Nephron progenitor cell (in vitro differentiated cells): ENCODE results near the gene SWAP70.
A peak's percentile ranks its signal among the peaks of the same experiment; 100 is the strongest.

ENCODE experiments used
- DNase-seq: peaks from one replicate; pipeline ENCODE4 v3.0.0; 2021
- H3K27ac Mint-ChIP-seq: 2 replicates; pipeline ENCODE4 v1.8.0; 2021; ENCODE audit warnings: mild to moderate bottlenecking, moderate library complexity, mixed read lengths
- H3K27me3 Mint-ChIP-seq: 2 replicates; pipeline ENCODE4 v1.8.0; 2021; ENCODE audit warnings: mild to moderate bottlenecking, low read depth, mixed read lengths; ENCODE audit not compliant: poor library complexity
- H3K36me3 Mint-ChIP-seq: 2 replicates; pipeline ENCODE4 v1.8.0; 2021; ENCODE audit warnings: low read depth, mixed read lengths
- H3K4me1 Mint-ChIP-seq: 2 replicates; pipeline ENCODE4 v1.8.0; 2021; ENCODE audit warnings: mixed read lengths
- H3K4me3 Mint-ChIP-seq: 2 replicates; pipeline ENCODE4 v1.8.0; 2021; ENCODE audit warnings: mild to moderate bottlenecking, moderate library complexity, mixed read lengths
- H3K9me3 Mint-ChIP-seq: 2 replicates; pipeline ENCODE4 v1.8.0; 2021; ENCODE audit warnings: mild to moderate bottlenecking, moderate library complexity, mixed read lengths
- TF ChIP-seq, protein P1 (sequence below): fragments of 200-600 bp; sonication (generic); IDR thresholded peaks from 2 replicates; pipeline ENCODE4 v1.5.0; 2021; ENCODE audit warnings: antibody characterized with exemption

Gene SWAP70

DNA sequence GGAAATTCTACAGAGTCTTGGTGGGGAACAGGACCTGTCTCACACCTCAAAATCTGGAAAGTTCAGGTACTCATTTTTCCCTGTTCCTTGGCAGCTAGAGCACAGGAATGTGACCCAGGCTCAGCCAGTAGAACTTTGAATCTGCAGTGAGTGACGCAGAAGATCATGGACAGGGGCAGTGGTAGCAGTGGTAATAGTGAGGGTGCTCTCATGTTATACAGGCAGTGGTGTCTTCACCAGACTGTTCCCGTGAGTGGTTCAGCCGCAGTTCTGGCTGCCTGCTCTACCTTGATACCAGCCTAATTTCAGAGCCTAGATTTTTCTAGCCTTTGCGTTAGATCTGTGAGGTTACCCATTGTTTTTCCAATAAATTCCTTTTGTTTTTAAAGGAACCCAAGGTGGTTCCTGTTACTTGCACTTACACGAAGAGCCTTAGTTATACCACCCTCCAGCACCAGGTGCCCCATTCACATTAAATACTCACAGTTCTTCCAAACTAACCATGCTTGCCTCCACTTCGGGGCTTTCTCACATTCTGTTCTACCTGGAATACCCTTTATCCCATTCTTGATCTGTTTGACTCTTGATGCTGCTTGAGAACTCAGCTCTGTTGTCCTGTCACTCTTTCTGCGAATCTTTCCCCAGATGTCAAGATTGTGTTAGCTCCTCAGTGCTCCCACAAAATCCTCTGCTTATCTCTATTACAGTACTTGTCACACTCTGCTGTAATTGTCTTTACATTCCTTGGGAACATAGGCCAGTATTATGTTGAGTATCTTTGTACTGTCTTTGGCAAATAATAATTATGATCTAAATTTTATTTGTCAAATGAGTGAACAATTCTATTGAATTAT is 47.8 kb downstream of the SWAP70 start:
- Mint-ChIP-seq H3K27me3 (no peaks in the 10 kb centered on the region), H3K27ac (peak overlapping the region; percentile 74), H3K9me3 (peaks cover 4% of the 10 kb centered on the region), H3K4me1 (peaks cover 11% of the 10 kb centered on the region), H3K36me3 (peaks cover 22% of the 10 kb centered on the region), H3K4me3 (no peak overlapping the region)
- TF ChIP-seq, protein P1, sequence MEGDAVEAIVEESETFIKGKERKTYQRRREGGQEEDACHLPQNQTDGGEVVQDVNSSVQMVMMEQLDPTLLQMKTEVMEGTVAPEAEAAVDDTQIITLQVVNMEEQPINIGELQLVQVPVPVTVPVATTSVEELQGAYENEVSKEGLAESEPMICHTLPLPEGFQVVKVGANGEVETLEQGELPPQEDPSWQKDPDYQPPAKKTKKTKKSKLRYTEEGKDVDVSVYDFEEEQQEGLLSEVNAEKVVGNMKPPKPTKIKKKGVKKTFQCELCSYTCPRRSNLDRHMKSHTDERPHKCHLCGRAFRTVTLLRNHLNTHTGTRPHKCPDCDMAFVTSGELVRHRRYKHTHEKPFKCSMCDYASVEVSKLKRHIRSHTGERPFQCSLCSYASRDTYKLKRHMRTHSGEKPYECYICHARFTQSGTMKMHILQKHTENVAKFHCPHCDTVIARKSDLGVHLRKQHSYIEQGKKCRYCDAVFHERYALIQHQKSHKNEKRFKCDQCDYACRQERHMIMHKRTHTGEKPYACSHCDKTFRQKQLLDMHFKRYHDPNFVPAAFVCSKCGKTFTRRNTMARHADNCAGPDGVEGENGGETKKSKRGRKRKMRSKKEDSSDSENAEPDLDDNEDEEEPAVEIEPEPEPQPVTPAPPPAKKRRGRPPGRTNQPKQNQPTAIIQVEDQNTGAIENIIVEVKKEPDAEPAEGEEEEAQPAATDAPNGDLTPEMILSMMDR: no peak
- DNase-seq: no peak

DNA sequence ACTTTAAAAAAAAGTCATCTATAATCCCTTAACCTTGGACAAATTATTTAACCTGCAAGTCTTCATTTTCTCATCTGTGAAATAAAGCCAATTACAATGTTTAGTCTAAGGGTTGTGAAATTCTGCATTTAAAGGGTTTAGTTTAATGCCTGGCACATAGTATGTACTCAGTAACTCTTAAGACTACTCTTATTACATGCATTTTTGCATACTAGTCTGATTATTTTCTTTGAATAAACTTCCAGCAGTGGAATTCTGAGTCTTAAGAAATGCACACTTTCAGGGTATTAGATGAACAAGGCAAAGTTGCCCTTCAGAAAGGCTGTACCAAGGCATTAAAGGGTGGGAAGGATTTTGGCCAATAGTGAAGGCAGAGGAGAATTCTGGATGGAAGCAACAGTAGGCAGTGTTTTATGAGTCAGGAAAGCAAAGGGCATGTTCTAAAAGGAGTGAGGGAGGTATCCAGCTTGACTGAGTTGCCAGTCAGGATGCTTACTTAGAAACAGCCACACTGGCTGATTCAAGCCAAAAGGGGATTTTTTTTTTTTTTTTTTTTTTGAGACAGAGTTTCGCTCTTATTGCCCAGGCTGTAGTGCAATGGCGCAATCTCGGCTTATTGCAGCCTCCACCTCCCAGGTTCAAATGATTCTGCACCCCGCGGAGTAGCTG is 50.5 kb downstream of the SWAP70 start:
- H3K4me1 Mint-ChIP-seq: peaks cover 28% of the 10 kb centered on the region
- H3K36me3 Mint-ChIP-seq: peaks cover 27% of the 10 kb centered on the region
- no peak overlapping the region for H3K4me3 Mint-ChIP-seq
- H3K9me3 Mint-ChIP-seq: peaks cover 4% of the 10 kb centered on the region
- TF ChIP-seq, protein P1: no peak
- H3K27ac Mint-ChIP-seq: no peak overlapping the region
- DNase-seq: no peak
- no peaks in the 10 kb centered on the region for H3K27me3 Mint-ChIP-seq

DNA sequence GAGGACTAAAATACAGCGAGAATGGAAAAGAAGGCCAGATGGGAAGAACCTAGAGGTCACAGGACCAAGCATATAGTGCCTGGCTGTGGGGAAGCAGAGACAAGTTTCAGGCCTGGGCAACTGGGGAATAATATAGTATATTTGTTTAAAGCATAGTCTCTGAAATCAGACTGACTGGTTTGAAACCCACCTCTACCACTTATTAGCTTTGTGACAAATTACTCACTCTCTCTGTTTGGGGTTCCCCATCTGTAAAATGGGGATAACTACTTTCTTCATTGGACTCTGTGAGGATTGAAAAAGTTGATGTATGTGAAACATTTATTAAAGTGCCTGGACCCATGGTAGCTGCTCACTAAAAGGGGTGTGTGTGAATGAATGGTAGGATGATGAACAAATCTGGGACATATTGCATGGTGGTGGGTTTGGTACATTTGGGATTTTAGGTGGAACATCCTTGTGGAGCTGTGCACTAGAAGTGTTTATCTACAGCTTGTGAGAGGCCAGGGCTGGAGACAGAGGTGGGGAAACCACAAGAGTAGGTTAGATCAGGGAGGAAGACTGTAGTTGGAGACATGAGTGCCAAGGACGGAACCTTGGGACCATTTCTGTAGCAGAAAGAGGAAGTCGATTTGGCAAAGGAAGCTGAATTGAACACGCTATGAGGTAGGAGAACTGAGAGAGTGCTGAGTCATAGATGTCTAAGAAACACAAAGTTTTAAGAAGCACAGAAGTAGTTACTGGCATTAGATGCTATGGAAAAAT is 52.6 kb downstream of the SWAP70 start:
- Mint-ChIP-seq H3K4me3 (no peak overlapping the region), H3K27me3 (no peaks in the 10 kb centered on the region), H3K4me1 (peaks cover 35% of the 10 kb centered on the region), H3K9me3 (peaks cover 4% of the 10 kb centered on the region), H3K27ac (peak overlapping the region; percentile 17), H3K36me3 (peaks cover 43% of the 10 kb centered on the region)
- TF ChIP-seq, protein P1: no peak
- no peak for DNase-seq

DNA sequence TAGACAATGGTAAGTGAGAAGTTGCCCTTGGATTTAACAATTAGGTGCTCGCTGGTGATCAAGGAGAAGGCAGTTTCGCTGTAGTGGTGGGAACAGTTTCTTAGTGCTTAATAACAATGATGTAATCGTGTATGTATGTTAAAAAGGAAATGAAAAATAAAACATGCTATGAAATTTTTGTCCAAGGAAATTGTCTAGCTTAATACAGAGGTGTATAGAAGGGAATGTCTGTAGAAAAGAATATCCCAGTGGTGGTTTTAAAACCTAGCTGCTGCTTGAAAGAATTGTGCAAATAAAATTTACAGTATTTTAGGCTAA is 53.1 kb downstream of the SWAP70 start:
- H3K4me1 Mint-ChIP-seq: peaks cover 31% of the 10 kb centered on the region
- H3K27ac Mint-ChIP-seq: no peak overlapping the region
- H3K36me3 Mint-ChIP-seq: peaks cover 44% of the 10 kb centered on the region
- peaks cover 4% of the 10 kb centered on the region for H3K9me3 Mint-ChIP-seq
- no peaks in the 10 kb centered on the region for H3K27me3 Mint-ChIP-seq
- TF ChIP-seq, protein P1: no peak
- no peak overlapping the region for H3K4me3 Mint-ChIP-seq
- DNase-seq: no peak

DNA sequence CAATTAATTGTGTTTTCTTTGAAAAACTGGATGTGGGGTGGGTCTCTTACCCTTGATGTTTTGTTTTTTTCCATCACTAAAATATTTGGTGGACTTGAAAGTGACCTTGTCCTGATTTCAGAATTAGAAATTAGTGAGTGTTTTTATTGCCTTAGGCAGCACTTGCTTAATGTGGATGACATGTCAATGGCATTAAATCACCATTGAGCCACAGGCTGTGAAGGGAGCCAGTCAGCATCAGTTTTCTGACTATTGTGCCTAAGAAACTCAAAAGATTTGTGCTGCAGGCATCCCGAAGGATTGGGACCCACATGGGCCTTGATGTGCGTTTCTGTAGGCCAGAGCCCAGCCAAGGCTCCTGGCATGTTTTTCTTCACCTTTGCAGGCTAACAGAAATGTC is 53.8 kb downstream of the SWAP70 start:
- Mint-ChIP-seq H3K27me3 (no peaks in the 10 kb centered on the region), H3K9me3 (peaks cover 4% of the 10 kb centered on the region), H3K4me1 (peaks cover 31% of the 10 kb centered on the region), H3K4me3 (no peak overlapping the region), H3K27ac (peak overlapping the region; percentile 49), H3K36me3 (peaks cover 44% of the 10 kb centered on the region)
- TF ChIP-seq, protein P1: no peak
- DNase-seq: no peak
